HepG2 (cell line): ENCODE results near the gene HEXD. TPM values are rescaled to one million over a fixed set of nuclear protein-coding genes. Genes with fewer than 3 reads are reported as not detected.

Experiments
- KLF12 ChIP-seq: sonication (generic); formaldehyde crosslinking; IDR thresholded peaks from 2 replicates; pipeline ENCODE4 v1.4.0; 2020; ENCODE audit warnings: missing genetic modification reagents, borderline replicate concordance
- MEIS1 ChIP-seq: sonication (generic); formaldehyde crosslinking; IDR thresholded peaks from 2 replicates; pipeline ENCODE4 v1.9.0; 2021; ENCODE audit warnings: mild to moderate bottlenecking, missing genetic modification reagents, moderate library complexity, borderline replicate concordance
- MTF1 ChIP-seq: sonication (generic); formaldehyde crosslinking; IDR thresholded peaks from 2 replicates; pipeline ENCODE4 v1.5.0; 2020; ENCODE audit warnings: missing genetic modification reagents
- MYNN ChIP-seq: sonication (generic); formaldehyde crosslinking; IDR thresholded peaks from 2 replicates; pipeline ENCODE4 v1.4.0; 2020; ENCODE audit warnings: mild to moderate bottlenecking, low read depth, missing genetic modification reagents
- SP140L ChIP-seq: sonication (generic); formaldehyde crosslinking; IDR thresholded peaks from 2 replicates; pipeline ENCODE4 v1.4.0; 2020; ENCODE audit warnings: missing genetic modification reagents, borderline replicate concordance
- ZNF317 ChIP-seq: sonication (generic); formaldehyde crosslinking; IDR thresholded peaks from 2 replicates; pipeline ENCODE4 v1.5.0; 2020; ENCODE audit warnings: mild to moderate bottlenecking, missing genetic modification reagents
- ZNF331 ChIP-seq: sonication (generic); formaldehyde crosslinking; IDR thresholded peaks from 2 replicates; pipeline ENCODE4 v1.4.0; 2020; ENCODE audit warnings: missing genetic modification reagents
- ZNF564 ChIP-seq: sonication (generic); formaldehyde crosslinking; IDR thresholded peaks from 2 replicates; pipeline ENCODE4 v1.8.1; 2023; ENCODE audit warnings: mild to moderate bottlenecking, missing genetic modification reagents
- ZNF577 ChIP-seq: sonication (generic); formaldehyde crosslinking; IDR thresholded peaks from 2 replicates; pipeline ENCODE4 v1.4.0; 2020; ENCODE audit warnings: mild to moderate bottlenecking, low read depth, missing genetic modification reagents, borderline replicate concordance
- ZNF773 ChIP-seq: sonication (generic); formaldehyde crosslinking; IDR thresholded peaks from 2 replicates; pipeline ENCODE4 v1.4.0; 2020; ENCODE audit warnings: missing genetic modification reagents, borderline replicate concordance
- ZNF781 ChIP-seq: sonication (generic); formaldehyde crosslinking; IDR thresholded peaks from 2 replicates; pipeline ENCODE4 v1.5.1; 2020; ENCODE audit warnings: borderline replicate concordance, mild to moderate bottlenecking, missing genetic modification reagents; ENCODE audit errors: not compliant biosample characterization
- polyA plus RNA-seq, 8 experiments: library from polyadenylated mRNA; depleted of rRNA in 3 of 8; stranded (reverse) in 7 of 8; unstranded in 1 of 8; fragments of >200 nt; fragmentation: Illumina TruSeq in 4 of 8; extraction: Trizol in 4 of 8; gene quantifications; 2 replicates each; pipeline versions ENCODE4 v1.2.1 to v1.2.3, GENCODE V29; 2011 to 2016; ENCODE audit warnings: low read depth in 4 of 8, missing spikeins in 1 of 8, mixed read lengths in 1 of 8; ENCODE audit not compliant: insufficient read depth in 1 of 8
- total RNA-seq, 5 experiments: library from RNA; depleted of rRNA; stranded (reverse); fragments of >200 nt; fragmentation: Illumina TruSeq; extraction: Trizol; gene quantifications; 2 replicates each; pipeline ENCODE4 v1.2.3, GENCODE V29; 2016; ENCODE audit warnings: low read depth in 1 of 5
- TF ChIP-seq, protein P1 (sequence below): sonication (generic); formaldehyde crosslinking; IDR thresholded peaks from 2 replicates; pipeline ENCODE4 v1.9.0; 2021; ENCODE audit warnings: missing genetic modification reagents, borderline replicate concordance
- TF ChIP-seq, protein P2 (sequence below): sonication (generic); formaldehyde crosslinking; IDR thresholded peaks from 2 replicates; pipeline ENCODE4 v1.4.0; 2020; ENCODE audit warnings: missing genetic modification reagents
- TF ChIP-seq, protein P3 (sequence below): sonication (generic); formaldehyde crosslinking; IDR thresholded peaks from 2 replicates; pipeline ENCODE4 v1.8.0; 2022; ENCODE audit warnings: missing genetic modification reagents, low read depth, mild to moderate bottlenecking, borderline replicate concordance

HEXD gene
- total and polyA plus RNA-seq, 2 of the 13 experiments (the other 11 are each of a cell fraction or from before 2014, with no cell fraction given), result 22.3 to 41.8 TPM

DNA sequence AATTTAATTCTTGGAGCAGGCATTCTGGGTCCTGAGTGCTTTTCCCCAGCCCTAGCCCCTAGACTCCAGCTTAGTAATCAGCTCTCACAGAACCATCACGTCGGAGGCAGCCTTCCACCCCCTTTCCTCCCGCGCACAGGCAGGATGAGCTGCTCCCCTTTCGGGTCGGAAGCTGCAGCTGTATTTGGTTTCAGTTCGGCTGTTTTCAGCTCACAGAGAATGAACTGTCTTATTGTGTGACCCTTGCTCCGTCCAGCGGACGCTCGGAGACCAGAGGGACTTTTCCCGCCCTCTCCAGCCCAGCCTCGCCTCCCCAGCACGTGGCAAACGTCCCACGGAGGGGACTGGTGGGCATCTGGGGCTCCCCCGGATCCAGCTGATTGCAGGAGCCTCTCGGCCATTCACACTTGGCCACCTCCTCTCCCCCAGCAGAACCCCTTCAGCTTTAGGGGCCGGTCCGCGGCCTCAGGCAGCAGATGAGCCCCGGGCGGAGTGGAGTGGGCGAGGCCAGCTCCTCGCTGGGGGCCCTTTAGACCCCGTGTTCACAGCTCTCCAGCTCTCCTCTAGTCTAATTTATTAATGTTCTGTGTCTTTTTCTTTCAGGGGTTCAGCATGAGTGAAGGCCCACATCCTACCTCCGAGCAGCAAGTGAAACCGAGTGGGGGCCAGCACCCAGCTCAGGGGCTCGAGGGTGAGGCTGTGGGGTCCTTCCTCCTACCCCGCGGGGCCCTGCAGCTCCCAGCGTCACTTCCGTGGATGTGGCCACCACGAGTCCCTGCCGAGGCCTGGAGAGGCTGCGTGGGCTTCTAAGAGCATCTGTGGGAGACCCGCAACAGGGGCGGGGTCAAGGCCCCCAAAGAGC lies 47.4 kb upstream of the HEXD start (continued):
- TF ChIP-seq, protein P1, sequence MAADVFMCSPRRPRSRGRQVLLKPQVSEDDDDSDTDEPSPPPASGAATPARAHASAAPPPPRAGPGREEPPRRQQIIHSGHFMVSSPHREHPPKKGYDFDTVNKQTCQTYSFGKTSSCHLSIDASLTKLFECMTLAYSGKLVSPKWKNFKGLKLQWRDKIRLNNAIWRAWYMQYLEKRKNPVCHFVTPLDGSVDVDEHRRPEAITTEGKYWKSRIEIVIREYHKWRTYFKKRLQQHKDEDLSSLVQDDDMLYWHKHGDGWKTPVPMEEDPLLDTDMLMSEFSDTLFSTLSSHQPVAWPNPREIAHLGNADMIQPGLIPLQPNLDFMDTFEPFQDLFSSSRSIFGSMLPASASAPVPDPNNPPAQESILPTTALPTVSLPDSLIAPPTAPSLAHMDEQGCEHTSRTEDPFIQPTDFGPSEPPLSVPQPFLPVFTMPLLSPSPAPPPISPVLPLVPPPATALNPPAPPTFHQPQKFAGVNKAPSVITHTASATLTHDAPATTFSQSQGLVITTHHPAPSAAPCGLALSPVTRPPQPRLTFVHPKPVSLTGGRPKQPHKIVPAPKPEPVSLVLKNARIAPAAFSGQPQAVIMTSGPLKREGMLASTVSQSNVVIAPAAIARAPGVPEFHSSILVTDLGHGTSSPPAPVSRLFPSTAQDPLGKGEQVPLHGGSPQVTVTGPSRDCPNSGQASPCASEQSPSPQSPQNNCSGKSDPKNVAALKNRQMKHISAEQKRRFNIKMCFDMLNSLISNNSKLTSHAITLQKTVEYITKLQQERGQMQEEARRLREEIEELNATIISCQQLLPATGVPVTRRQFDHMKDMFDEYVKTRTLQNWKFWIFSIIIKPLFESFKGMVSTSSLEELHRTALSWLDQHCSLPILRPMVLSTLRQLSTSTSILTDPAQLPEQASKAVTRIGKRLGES (CRISPR knock-in tag), result peak; percentile 68; the same call in 1 of the 2 replicates
- TF ChIP-seq MTF1 (peak; percentile 91; the same call in 1 of the 2 replicates), MYNN (CRISPR knock-in tag) (no peak), SP140L (CRISPR knock-in tag) (no peak), KLF12 (CRISPR knock-in tag) (0 out of 2 replicates have a peak, but pooled peaks have one; percentile 63), ZNF331 (CRISPR knock-in tag) (peak; percentile 86; the same call in 1 of the 2 replicates), MEIS1 (CRISPR knock-in tag) (peak; percentile 96), ZNF317 (peak; percentile 80), ZNF577 (peak; percentile 81; the same call in 1 of the 2 replicates), ZNF773 (peak; percentile 92; the same call in 1 of the 2 replicates), ZNF564 (CRISPR knock-in tag) (peak; percentile 74; the same call in 1 of the 2 replicates), ZNF781 (peak; percentile 94)
- TF ChIP-seq, protein P2, sequence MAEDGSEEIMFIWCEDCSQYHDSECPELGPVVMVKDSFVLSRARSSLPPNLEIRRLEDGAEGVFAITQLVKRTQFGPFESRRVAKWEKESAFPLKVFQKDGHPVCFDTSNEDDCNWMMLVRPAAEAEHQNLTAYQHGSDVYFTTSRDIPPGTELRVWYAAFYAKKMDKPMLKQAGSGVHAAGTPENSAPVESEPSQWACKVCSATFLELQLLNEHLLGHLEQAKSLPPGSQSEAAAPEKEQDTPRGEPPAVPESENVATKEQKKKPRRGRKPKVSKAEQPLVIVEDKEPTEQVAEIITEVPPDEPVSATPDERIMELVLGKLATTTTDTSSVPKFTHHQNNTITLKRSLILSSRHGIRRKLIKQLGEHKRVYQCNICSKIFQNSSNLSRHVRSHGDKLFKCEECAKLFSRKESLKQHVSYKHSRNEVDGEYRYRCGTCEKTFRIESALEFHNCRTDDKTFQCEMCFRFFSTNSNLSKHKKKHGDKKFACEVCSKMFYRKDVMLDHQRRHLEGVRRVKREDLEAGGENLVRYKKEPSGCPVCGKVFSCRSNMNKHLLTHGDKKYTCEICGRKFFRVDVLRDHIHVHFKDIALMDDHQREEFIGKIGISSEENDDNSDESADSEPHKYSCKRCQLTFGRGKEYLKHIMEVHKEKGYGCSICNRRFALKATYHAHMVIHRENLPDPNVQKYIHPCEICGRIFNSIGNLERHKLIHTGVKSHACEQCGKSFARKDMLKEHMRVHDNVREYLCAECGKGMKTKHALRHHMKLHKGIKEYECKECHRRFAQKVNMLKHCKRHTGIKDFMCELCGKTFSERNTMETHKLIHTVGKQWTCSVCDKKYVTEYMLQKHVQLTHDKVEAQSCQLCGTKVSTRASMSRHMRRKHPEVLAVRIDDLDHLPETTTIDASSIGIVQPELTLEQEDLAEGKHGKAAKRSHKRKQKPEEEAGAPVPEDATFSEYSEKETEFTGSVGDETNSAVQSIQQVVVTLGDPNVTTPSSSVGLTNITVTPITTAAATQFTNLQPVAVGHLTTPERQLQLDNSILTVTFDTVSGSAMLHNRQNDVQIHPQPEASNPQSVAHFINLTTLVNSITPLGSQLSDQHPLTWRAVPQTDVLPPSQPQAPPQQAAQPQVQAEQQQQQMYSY (CRISPR knock-in tag), result peak; percentile 57; the same call in 1 of the 2 replicates
- TF ChIP-seq, protein P3, sequence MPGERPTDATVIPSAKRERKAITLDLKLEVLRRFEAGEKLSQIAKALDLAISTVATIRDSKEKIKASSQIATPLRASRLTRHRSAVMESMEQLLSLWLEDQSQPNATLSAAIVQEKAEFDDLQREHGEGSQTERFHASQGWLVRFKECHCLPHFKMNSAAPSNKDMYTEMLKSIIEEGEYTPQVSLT (CRISPR knock-in tag), result peak; percentile 92; the same call in 1 of the 2 replicates
